B cell (primary cell): ENCODE data around the gene PIWIL4.

Experiments
- EZH2 ChIP-seq: IDR thresholded peaks from 2 replicates; pipeline ENCODE4 v1.6.1; 2012; ENCODE audit warnings: borderline replicate concordance, low read depth, mild to moderate bottlenecking, moderate library complexity, low read length; ENCODE audit not compliant: insufficient read depth, poor library complexity, severe bottlenecking
- TF ChIP-seq, protein P1 (sequence below): fragments of 200-600 bp; IDR thresholded peaks from one replicate; pipeline ENCODE4 v1.8.0; 2022; ENCODE audit warnings: antibody characterized with exemption, mild to moderate bottlenecking

DNA sequence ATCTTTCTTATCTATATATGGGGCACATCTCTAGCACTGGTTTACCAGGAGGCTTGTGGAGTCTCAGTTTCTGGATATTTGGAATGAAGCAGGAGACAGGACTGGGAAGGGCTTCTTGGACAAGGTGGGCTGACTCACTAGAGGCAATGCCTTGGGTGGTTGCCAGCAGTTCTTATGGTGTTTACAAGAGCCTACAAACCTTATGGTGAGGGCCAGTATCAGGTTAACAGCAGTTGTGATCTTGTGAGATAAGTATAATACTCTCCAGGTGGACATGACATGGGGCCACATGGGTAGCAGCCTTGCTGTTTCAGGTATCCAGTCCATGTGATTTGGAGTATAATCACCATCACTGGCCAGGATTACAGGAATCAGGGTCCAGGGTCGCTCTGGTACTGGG lies 13.2 kb upstream of the PIWIL4 start:
- TF ChIP-seq, protein P1, sequence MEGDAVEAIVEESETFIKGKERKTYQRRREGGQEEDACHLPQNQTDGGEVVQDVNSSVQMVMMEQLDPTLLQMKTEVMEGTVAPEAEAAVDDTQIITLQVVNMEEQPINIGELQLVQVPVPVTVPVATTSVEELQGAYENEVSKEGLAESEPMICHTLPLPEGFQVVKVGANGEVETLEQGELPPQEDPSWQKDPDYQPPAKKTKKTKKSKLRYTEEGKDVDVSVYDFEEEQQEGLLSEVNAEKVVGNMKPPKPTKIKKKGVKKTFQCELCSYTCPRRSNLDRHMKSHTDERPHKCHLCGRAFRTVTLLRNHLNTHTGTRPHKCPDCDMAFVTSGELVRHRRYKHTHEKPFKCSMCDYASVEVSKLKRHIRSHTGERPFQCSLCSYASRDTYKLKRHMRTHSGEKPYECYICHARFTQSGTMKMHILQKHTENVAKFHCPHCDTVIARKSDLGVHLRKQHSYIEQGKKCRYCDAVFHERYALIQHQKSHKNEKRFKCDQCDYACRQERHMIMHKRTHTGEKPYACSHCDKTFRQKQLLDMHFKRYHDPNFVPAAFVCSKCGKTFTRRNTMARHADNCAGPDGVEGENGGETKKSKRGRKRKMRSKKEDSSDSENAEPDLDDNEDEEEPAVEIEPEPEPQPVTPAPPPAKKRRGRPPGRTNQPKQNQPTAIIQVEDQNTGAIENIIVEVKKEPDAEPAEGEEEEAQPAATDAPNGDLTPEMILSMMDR = no peak
- TF ChIP-seq EZH2 = no peak
